Measurements from ENCODE around the gene TOP3A.

DNA sequence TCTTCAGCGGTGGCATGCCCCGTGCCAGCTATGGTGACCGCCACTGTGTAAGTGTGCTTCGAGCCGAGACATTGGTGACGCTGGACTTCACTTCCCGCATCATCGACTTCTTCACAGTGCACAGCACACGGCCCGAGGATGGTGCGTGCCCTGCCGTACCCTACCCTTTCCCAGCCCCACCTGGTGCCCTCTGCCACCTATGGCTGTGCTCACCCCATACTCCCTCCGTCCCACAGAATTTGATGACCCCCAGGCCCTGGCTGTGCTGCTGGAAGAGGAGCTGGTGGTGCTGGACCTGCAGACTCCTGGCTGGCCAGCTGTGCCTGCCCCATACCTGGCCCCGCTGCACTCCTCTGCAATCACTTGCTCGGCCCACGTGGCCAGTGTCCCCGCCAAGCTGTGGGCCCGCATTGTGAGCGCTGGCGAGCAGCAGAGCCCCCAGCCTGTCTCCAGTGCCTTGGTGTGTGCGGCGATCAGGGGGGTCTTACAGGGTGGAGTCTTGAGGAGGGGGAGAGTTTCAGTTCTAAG lies 79.9 kb downstream of the TOP3A start:
- TF ChIP-seq, protein P1, sequence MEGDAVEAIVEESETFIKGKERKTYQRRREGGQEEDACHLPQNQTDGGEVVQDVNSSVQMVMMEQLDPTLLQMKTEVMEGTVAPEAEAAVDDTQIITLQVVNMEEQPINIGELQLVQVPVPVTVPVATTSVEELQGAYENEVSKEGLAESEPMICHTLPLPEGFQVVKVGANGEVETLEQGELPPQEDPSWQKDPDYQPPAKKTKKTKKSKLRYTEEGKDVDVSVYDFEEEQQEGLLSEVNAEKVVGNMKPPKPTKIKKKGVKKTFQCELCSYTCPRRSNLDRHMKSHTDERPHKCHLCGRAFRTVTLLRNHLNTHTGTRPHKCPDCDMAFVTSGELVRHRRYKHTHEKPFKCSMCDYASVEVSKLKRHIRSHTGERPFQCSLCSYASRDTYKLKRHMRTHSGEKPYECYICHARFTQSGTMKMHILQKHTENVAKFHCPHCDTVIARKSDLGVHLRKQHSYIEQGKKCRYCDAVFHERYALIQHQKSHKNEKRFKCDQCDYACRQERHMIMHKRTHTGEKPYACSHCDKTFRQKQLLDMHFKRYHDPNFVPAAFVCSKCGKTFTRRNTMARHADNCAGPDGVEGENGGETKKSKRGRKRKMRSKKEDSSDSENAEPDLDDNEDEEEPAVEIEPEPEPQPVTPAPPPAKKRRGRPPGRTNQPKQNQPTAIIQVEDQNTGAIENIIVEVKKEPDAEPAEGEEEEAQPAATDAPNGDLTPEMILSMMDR (optimal IDR thresholded peaks at IDR 0.05 in 1 of 3, IDR thresholded peaks at IDR 0.05 in 1 of 3, conservative IDR thresholded peaks at IDR 0.05 in 1 of 3; ENCODE audit: extremely low read depth in 1 of 3, insufficient read depth in 2 of 3, low read length in 3 of 3), result no peak
- no peak for TF ChIP-seq EZH2 (IDR thresholded peaks at IDR 0.05; ENCODE audit: low read length)

Data from keratinocyte (primary cell).